Uterus (tissue), 4 donors: Measurements from ENCODE around the gene VAT1. TPM values are rescaled to one million over a fixed set of nuclear protein-coding genes. Genes with fewer than 3 reads are reported as not detected.

ENCODE experiments used
- DNase-seq, 2 donors: peaks; one replicate each; pipeline ENCODE4 v3.0.0-alpha.2; 2019 to 2020
- H3K27ac ChIP-seq, 2 donors: fragments of 200-600 bp; sonication (generic); 1 replicate in 1 of 2; 2 replicates in 1 of 2; pipeline ENCODE4 v1.5.1; 2016 to 2018
- H3K27me3 ChIP-seq, 2 donors: fragments of 200-600 bp; sonication (generic); one replicate each; pipeline ENCODE4 v1.5.1; 2018 to 2019; ENCODE audit warnings: control low read depth in 1 of 2
- H3K36me3 ChIP-seq, 2 donors: fragments of 200-600 bp; sonication (generic); one replicate each; pipeline ENCODE4 v1.5.1; 2019; ENCODE audit warnings: control low read depth in 1 of 2
- H3K4me1 ChIP-seq, 2 donors: fragments of 200-600 bp; sonication (generic); one replicate each; pipeline ENCODE4 v1.5.1; 2018 to 2019; ENCODE audit warnings: control low read depth in 1 of 2
- H3K4me3 ChIP-seq, 2 donors: fragments of 200-600 bp; sonication (generic); 1 replicate in 1 of 2; 2 replicates in 1 of 2; pipeline ENCODE4 v1.5.1; 2018 to 2019; ENCODE audit warnings: mild to moderate bottlenecking in 1 of 2
- H3K9me3 ChIP-seq, 2 donors: fragments of 200-600 bp; sonication (generic); one replicate each; pipeline ENCODE4 v1.5.1; 2019; ENCODE audit warnings: control low read depth in 1 of 2
- CTCF ChIP-seq, 4 experiments: fragments of 200-600 bp in 2 of 4; fragments of 450-650 bp in 2 of 4; sonication (generic) in 2 of 4; IDR thresholded peaks; one replicate each; pipeline ENCODE4 v1.5.1; 2016 to 2019; ENCODE audit warnings: antibody characterized with exemption in 4 of 4, mild to moderate bottlenecking in 2 of 4, moderate library complexity in 1 of 4
- POLR2A ChIP-seq, 2 donors: fragments of 450-650 bp; IDR thresholded peaks; one replicate each; pipeline ENCODE4 v1.6.1; 2016; ENCODE audit warnings: antibody characterized with exemption in 2 of 2, mild to moderate bottlenecking in 1 of 2, moderate library complexity in 1 of 2
- intact Hi-C: fragments of 100-400 bp; cut with DNase I; formaldehyde crosslinking; loops from one replicate; pipeline ENCODE4 v1.15.1; 2023; ENCODE audit warnings: low total_unique reads
- total RNA-seq, 4 donors: library from RNA; depleted of rRNA in 3 of 4; stranded (reverse); fragments of >200 nt in 3 of 4; gene quantifications; one replicate each; pipeline versions ENCODE4 v1.1.0 to v1.2.4, GENCODE V29; 2014 to 2023
- donor health status: DM: yes; HTN: yes; CAD: no.

The VAT1 gene
- total RNA-seq, result 100 to 1,000 TPM in 3 of 4 donors, 10 to 100 TPM in 1; 59.5 to 187 (median 152) TPM

- H3K4me3 ChIP-seq, result peak within 1 kb of the TSS; percentile 79 to 96
- TF ChIP-seq CTCF (IDR thresholded peaks at IDR 0.05), result peak in 1 of 4 experiments; percentile 7
- peak; percentile 66 to 79 for TF ChIP-seq POLR2A (IDR thresholded peaks at IDR 0.05)
- DNase-seq, result peak; percentile 78 to 85
- no peaks in the 10 kb centered on the region for H3K9me3 ChIP-seq
- intact Hi-C loops, result no loop called here
- no peaks in the 10 kb centered on the region for H3K36me3 ChIP-seq
- H3K4me1 ChIP-seq, result peaks cover 0 to 11% of the 10 kb centered on the region in 2 donors
- peak within 1 kb of the TSS; percentile 89 to 91 for H3K27ac ChIP-seq
- H3K27me3 ChIP-seq, result no peaks in the 10 kb centered on the region
Observed at GRCh38 chr17:43021741-43022512, at the start of gene VAT1. Gene VAT1 (minus strand): TSS chr17:43022385. CDS start chr17:43022322, 63 bp downstream.

GRCh38 chr17:43070872-43071271, 48.7 kb upstream of the VAT1 start:
- intact Hi-C loops, result no loop called here
- no peaks in the 10 kb centered on the region for H3K27me3 ChIP-seq

GRCh38 chr17:43070257-43070656, 48.1 kb upstream of the VAT1 start:
- H3K9me3 ChIP-seq, result no peaks in the 10 kb centered on the region
- H3K27me3 ChIP-seq, result no peaks in the 10 kb centered on the region
- DNase-seq, result no peak
- no peaks in the 10 kb centered on the region for H3K4me1 ChIP-seq
- no peaks in the 10 kb centered on the region for H3K36me3 ChIP-seq
- intact Hi-C loops, result no loop called here
- no peak overlapping the region for H3K4me3 ChIP-seq
- H3K27ac ChIP-seq, result no peak overlapping the region
- TF ChIP-seq CTCF (IDR thresholded peaks at IDR 0.05) (no peak), POLR2A (IDR thresholded peaks at IDR 0.05) (no peak)

More at GRCh38 chr17:43070872-43071271, 48.7 kb upstream of the VAT1 start:
- Histone ChIP-seq H3K36me3 (no peaks in the 10 kb centered on the region), H3K27ac (no peak overlapping the region), H3K4me3 (no peak overlapping the region), H3K9me3 (no peaks in the 10 kb centered on the region), H3K4me1 (no peaks in the 10 kb centered on the region)
- TF ChIP-seq CTCF (IDR thresholded peaks at IDR 0.05) (no peak), POLR2A (IDR thresholded peaks at IDR 0.05) (no peak)
- DNase-seq, result no peak

GRCh38 chr17:43069368-43069898, 47.2 kb upstream of the VAT1 start:
- no peak for DNase-seq
- Histone ChIP-seq H3K4me3 (no peak overlapping the region), H3K4me1 (no peaks in the 10 kb centered on the region), H3K27me3 (no peaks in the 10 kb centered on the region), H3K36me3 (no peaks in the 10 kb centered on the region), H3K9me3 (no peaks in the 10 kb centered on the region), H3K27ac (no peak overlapping the region)
- intact Hi-C loops, result no loop called here
- TF ChIP-seq POLR2A (IDR thresholded peaks at IDR 0.05), result no peak
- no peak for TF ChIP-seq CTCF (IDR thresholded peaks at IDR 0.05)
